HCT116 (cell line): Measurements from ENCODE around the gene ELP2. TPM values are rescaled to one million over a fixed set of nuclear protein-coding genes. Genes with fewer than 3 reads are reported as not detected.

Experiments
- ATAC-seq: fragments of 200-7000 bp; cut with Tn5 transposase; 2 replicates; pipeline ENCODE4 v1.9.1; 2020; ENCODE audit warnings: mild to moderate bottlenecking, moderate library complexity
- BruUV-seq: library from RNA; stranded (reverse); fragments of 400-500 nt; replicated peaks from 2 replicates; lab custom pipeline; 2021; lab: Mats Ljungman, UMichigan
- CTCF ChIA-PET: fragments of 300-600 bp; sonication (Branson Sonifier 250); formaldehyde crosslinking; loops from one replicate; lab custom pipeline; 2021; ENCODE audit warnings: antibody characterized with exemption; lab: Charles Lee
- POLR2A ChIA-PET: fragments of 300-600, 350-600 bp; sonication (Branson Sonifier 250); formaldehyde crosslinking; loops from one replicate; lab custom pipeline; 2021; ENCODE audit warnings: antibody characterized with exemption; lab: Charles Lee
- RAD21 ChIA-PET, 2 experiments: fragments of 300-600 bp; sonication (Branson Sonifier 250); formaldehyde crosslinking; loops; one replicate each; lab custom pipeline; 2023; ENCODE audit warnings: low total read pairs in 2 of 2; ENCODE audit not compliant: uncharacterized antibody in 2 of 2, unreplicated experiment in 2 of 2, low non-redundant PET in 1 of 2; lab: Charles Lee
- DNase-seq: peaks from one replicate; pipeline ENCODE4 v3.0.0-alpha.2; 2010; ENCODE audit warnings: low read depth, low spot score
- H2AFZ ChIP-seq: fragments of 200-600 bp; shearing (Covaris generic), sonication (generic); 2 replicates; pipeline ENCODE4 v1.6.1; 2017; ENCODE audit warnings: low read depth, mixed run types, mixed read lengths, antibody characterized with exemption, low read length; ENCODE audit not compliant: poor library complexity, severe bottlenecking
- H3K27ac ChIP-seq: 2 replicates; pipeline ENCODE4 v1.5.1; 2012; ENCODE audit warnings: low read depth, low read length
- H3K27me3 ChIP-seq: fragments of 200-600 bp; sonication (generic); 2 replicates; pipeline ENCODE4 v1.6.1; 2016; ENCODE audit warnings: mixed run types, low read length, mixed read lengths; ENCODE audit not compliant: insufficient read depth
- H3K36me3 ChIP-seq, 2 experiments: fragments of 200-500 bp in 1 of 2; fragments of 200-600 bp in 1 of 2; sonication (Bioruptor generic) in 1 of 2; sonication (generic) in 1 of 2; 2 replicates each; pipeline versions ENCODE4 v1.5.1 to v1.6.1; 2014 to 2016; ENCODE audit warnings: low read length in 2 of 2, inconsistent platforms in 1 of 2, mixed read lengths in 1 of 2, mixed run types in 1 of 2; ENCODE audit not compliant: insufficient read depth in 2 of 2, control insufficient read depth in 1 of 2
- H3K4me1 ChIP-seq, 2 experiments: fragments of 200-600 bp in 1 of 2; sonication (generic) in 1 of 2; 2 replicates each; pipeline versions ENCODE4 v1.5.1 to v1.6.1; 2012 to 2017; ENCODE audit warnings: low read length in 2 of 2, inconsistent platforms in 1 of 2, mild to moderate bottlenecking in 1 of 2, mixed read lengths in 1 of 2, mixed run types in 1 of 2, moderate library complexity in 1 of 2; ENCODE audit not compliant: insufficient read depth in 2 of 2, control insufficient read depth in 1 of 2
- H3K4me2 ChIP-seq: fragments of 200-600 bp; sonication (generic); 2 replicates; pipeline ENCODE4 v1.6.1; 2017; ENCODE audit warnings: mixed run types, low read length, mixed read lengths
- H3K4me3 ChIP-seq, 2 experiments: fragments of 200-600 bp in 1 of 2; sonication (generic) in 1 of 2; replicated peaks in 1 of 2; 2 replicates each; pipeline ENCODE4 v1.5.1; 2011 to 2016; ENCODE audit warnings: low read length in 2 of 2, control low read depth in 1 of 2, low read depth in 1 of 2, mild to moderate bottlenecking in 1 of 2, mixed read lengths in 1 of 2, mixed run types in 1 of 2
- H3K79me2 ChIP-seq: fragments of 200-600 bp; sonication (generic); 2 replicates; pipeline ENCODE4 v1.6.1; 2017; ENCODE audit warnings: mild to moderate bottlenecking, mixed run types, low read length, moderate library complexity, mixed read lengths; ENCODE audit not compliant: insufficient read depth
- H3K9ac ChIP-seq: fragments of 200-600 bp; sonication (generic); 2 replicates; pipeline ENCODE4 v1.6.1; 2016; ENCODE audit warnings: low read length, mixed read lengths
- H3K9me2 ChIP-seq: fragments of 200-600 bp; sonication (generic), shearing (Covaris generic); 2 replicates; pipeline ENCODE4 v1.6.1; 2017; ENCODE audit warnings: mixed run types, mild to moderate bottlenecking, moderate library complexity; ENCODE audit not compliant: insufficient read depth
- H3K9me3 ChIP-seq, 2 experiments: fragments of 200-500 bp in 1 of 2; fragments of 200-600 bp in 1 of 2; sonication (Bioruptor generic) in 1 of 2; sonication (generic) in 1 of 2; 2 replicates each; pipeline ENCODE4 v1.6.1; 2014 to 2017; ENCODE audit warnings: low read length in 2 of 2, mixed read lengths in 2 of 2, inconsistent platforms in 1 of 2, low read depth in 1 of 2, mild to moderate bottlenecking in 1 of 2, mixed run types in 1 of 2, moderate library complexity in 1 of 2; ENCODE audit not compliant: control insufficient read depth in 1 of 2, insufficient read depth in 1 of 2
- H4K20me1 ChIP-seq: fragments of 200-600 bp; sonication (generic), shearing (Covaris generic); 2 replicates; pipeline ENCODE4 v1.6.1; 2017; ENCODE audit warnings: mixed run types, mild to moderate bottlenecking, moderate library complexity; ENCODE audit not compliant: insufficient read depth
- CEBPB ChIP-seq: IDR thresholded peaks from 2 replicates; pipeline ENCODE4 v1.6.1; 2012; ENCODE audit warnings: low read depth
- EGR1 ChIP-seq: IDR thresholded peaks from 2 replicates; pipeline ENCODE4 v1.6.1; 2012; ENCODE audit warnings: low read depth
- FOSL1 ChIP-seq: IDR thresholded peaks from 2 replicates; pipeline ENCODE4 v1.6.1; 2012; ENCODE audit warnings: low read depth
- ZFX ChIP-seq: fragments of 450-650 bp; IDR thresholded peaks from 2 replicates; pipeline ENCODE4 v1.6.1; 2017
- ZNF274 ChIP-seq: fragments of 200-500 bp; sonication (Bioruptor generic); IDR thresholded peaks from 2 replicates; pipeline ENCODE4 v1.6.1; 2014; ENCODE audit warnings: mild to moderate bottlenecking, low read depth, low read length, inconsistent platforms
- intact Hi-C: fragments of 100-400 bp; cut with micrococcal nuclease; formaldehyde crosslinking; loops from 2 replicates; pipeline ENCODE4 v1.10.0; 2022
- total RNA-seq: library from RNA; stranded (reverse); gene quantifications from one replicate; pipeline ENCODE4 v1.2.1, GENCODE V29; 2021; ENCODE audit not compliant: unreplicated experiment

The ELP2 gene
- total RNA-seq, 1 experiment from 2014 or later = 109 TPM

DNA sequence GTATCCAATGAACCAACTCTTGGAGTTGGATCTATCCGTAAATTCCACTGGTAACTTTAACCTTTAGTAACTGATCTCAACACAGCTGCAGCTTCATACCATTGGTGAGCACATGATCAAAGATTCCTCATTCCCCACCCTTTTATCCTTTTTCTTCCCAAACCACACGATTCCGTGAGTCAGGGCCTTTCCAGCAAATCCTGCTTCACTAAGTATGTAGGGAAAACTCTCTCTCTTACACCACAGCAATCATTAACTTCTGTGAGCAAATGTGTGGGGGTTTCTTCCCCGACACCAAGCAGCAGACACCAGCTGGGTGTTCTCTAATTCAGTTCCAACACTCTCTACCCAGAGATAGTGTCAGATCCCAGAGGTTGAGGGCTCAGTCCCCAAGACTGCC is 23.5 kb downstream of the ELP2 start:
- peaks cover 60 to 62% of the 10 kb centered on the region in 2 experiments for H3K36me3 ChIP-seq
- no peaks in the 10 kb centered on the region for H3K27me3 ChIP-seq
- DNase-seq = no peak
- H3K27ac ChIP-seq = no peak overlapping the region
- TF ChIP-seq ZNF274 (no peak), CEBPB (no peak), EGR1 (no peak)
- CTCF ChIA-PET = no interaction called here
- RAD21 ChIA-PET = no interaction called here
- H3K9me2 ChIP-seq = no peaks in the 10 kb centered on the region
- H3K4me3 ChIP-seq = no peak overlapping the region
- no peaks in the 10 kb centered on the region for H4K20me1 ChIP-seq
- intact Hi-C loops = no loop called here
- H3K9me3 ChIP-seq = no peaks in the 10 kb centered on the region
- H3K4me2 ChIP-seq = no peak overlapping the region
- peaks cover 10% of the 10 kb centered on the region; the same call in 1 of the 2 replicates for H3K79me2 ChIP-seq
- ATAC-seq = no peak
- H2AFZ ChIP-seq = no peak overlapping the region
- no peaks in the 10 kb centered on the region for H3K4me1 ChIP-seq
- BruUV-seq = no TSS peak
- H3K9ac ChIP-seq = no peak overlapping the region
- POLR2A ChIA-PET = no interaction called here

DNA sequence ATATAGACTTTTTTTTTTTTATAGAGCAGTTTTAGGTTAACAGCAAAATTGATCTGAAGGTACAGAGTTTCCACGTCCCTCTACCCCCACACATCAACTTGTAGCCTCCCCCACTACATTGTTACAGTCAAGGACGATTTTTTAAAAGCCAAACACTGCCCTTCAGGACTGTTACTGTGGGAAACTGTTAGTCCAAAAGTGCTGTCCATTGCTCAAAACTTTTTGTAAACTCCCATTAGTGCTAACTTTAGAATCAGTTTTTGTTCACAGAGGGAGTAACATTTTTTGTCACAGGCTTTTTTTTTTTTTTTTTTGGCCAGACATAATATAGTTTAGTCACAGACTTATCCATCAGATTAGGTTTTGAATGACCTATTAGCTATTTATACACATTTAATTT is 24.1 kb downstream of the ELP2 start:
- H3K79me2 ChIP-seq = peaks cover 10% of the 10 kb centered on the region; the same call in 1 of the 2 replicates
- H3K4me2 ChIP-seq = no peak overlapping the region
- RAD21 ChIA-PET = no interaction called here
- POLR2A ChIA-PET = no interaction called here
- no peak overlapping the region for H3K9ac ChIP-seq
- H3K36me3 ChIP-seq = peaks cover 57 to 65% of the 10 kb centered on the region in 2 experiments
- TF ChIP-seq ZFX (no peak), FOSL1 (no peak)
- TF ChIP-seq, all 23 proteins: peak for 0
- CTCF ChIA-PET = no interaction called here
- H3K9me3 ChIP-seq = no peaks in the 10 kb centered on the region
- intact Hi-C loops = no loop called here
- no peak overlapping the region for H3K27ac ChIP-seq
- no peaks in the 10 kb centered on the region for H3K9me2 ChIP-seq
- BruUV-seq = no TSS peak
- ATAC-seq (no peak), DNase-seq (no peak)
- H2AFZ ChIP-seq = no peak overlapping the region
- H3K4me1 ChIP-seq = no peaks in the 10 kb centered on the region
- H4K20me1 ChIP-seq = no peaks in the 10 kb centered on the region
- H3K27me3 ChIP-seq = no peaks in the 10 kb centered on the region
- no peak overlapping the region for H3K4me3 ChIP-seq
